Tongue (tissue), 2 donors: ENCODE data around the gene IRF2. TPM values are rescaled to one million over a fixed set of nuclear protein-coding genes. Genes with fewer than 3 reads are reported as not detected.

Experiments used
- DNase-seq: peaks from one replicate; pipeline ENCODE4 v3.0.0-alpha.2; 2015
- total RNA-seq: library from RNA; depleted of rRNA; stranded (reverse); fragments of >200 nt; gene quantifications from one replicate; pipeline ENCODE4 v1.2.3, GENCODE V29; 2014

The IRF2 gene
- total RNA-seq, 1 donor from 2014 or later = 26.5 TPM

- peak; percentile 54 for DNase-seq
Observed at GRCh38 chr4:184473499-184474262, 669 bp downstream of the IRF2 start.

- peak; percentile 78 for DNase-seq
Observed at GRCh38 chr4:184472614-184473498, 1.5 kb downstream of the IRF2 start.

GRCh38 chr4:184471881-184472613, 2.3 kb downstream of the IRF2 start:
- DNase-seq = peak; percentile 37

- no peak for DNase-seq
Observed at GRCh38 chr4:184470785-184471110, 3.6 kb downstream of the IRF2 start.

- DNase-seq = no peak
Observed at GRCh38 chr4:184466634-184467033, 7.7 kb downstream of the IRF2 start.

- no peak for DNase-seq
Observed at GRCh38 chr4:184464759-184465454, 9.4 kb downstream of the IRF2 start.

GRCh38 chr4:184463856-184464255, 10.5 kb downstream of the IRF2 start:
- DNase-seq = no peak

- DNase-seq = no peak
Observed at GRCh38 chr4:184463158-184463557, 11.2 kb downstream of the IRF2 start.

GRCh38 chr4:184462724-184463123, 11.6 kb downstream of the IRF2 start:
- DNase-seq = no peak

GRCh38 chr4:184461711-184462441, 12.5 kb downstream of the IRF2 start:
- DNase-seq = no peak

- no peak for DNase-seq
Observed at GRCh38 chr4:184460499-184461285, 13.7 kb downstream of the IRF2 start.

- DNase-seq = no peak
Observed at GRCh38 chr4:184459413-184459812, 14.9 kb downstream of the IRF2 start.

GRCh38 chr4:184457535-184458249, 16.7 kb downstream of the IRF2 start:
- no peak for DNase-seq

- no peak for DNase-seq
Observed at GRCh38 chr4:184456337-184456736, 18.0 kb downstream of the IRF2 start.

GRCh38 chr4:184455299-184455698, 19.1 kb downstream of the IRF2 start:
- DNase-seq = no peak

GRCh38 chr4:184453365-184454160, 20.8 kb downstream of the IRF2 start:
- peak; percentile 58 for DNase-seq

GRCh38 chr4:184452740-184453139, 21.6 kb downstream of the IRF2 start:
- DNase-seq = no peak

GRCh38 chr4:184451726-184452125, 22.6 kb downstream of the IRF2 start:
- DNase-seq = no peak
